ENCODE results near the gene HINT2. TPM values are rescaled to one million over a fixed set of nuclear protein-coding genes. Genes with fewer than 3 reads are reported as not detected.

The HINT2 gene
- total RNA-seq, 1 experiment from 2014 or later = 35.9 TPM

GRCh38 chr9:35783418-35783817 is 31.4 kb downstream of the HINT2 start:
- H3K27me3 Mint-ChIP-seq (ENCODE audit: low read depth) = no peaks in the 10 kb centered on the region
- no peak overlapping the region for H4K8ac ChIP-seq (replicated peaks; ENCODE audit: insufficient read length, low read depth, low read length)
- H3K36me3 Mint-ChIP-seq (ENCODE audit: insufficient read depth in 1 of 3, low read depth in 3 of 3) = peaks cover 7 to 29% (median 17%) of the 10 kb centered on the region in 3 experiments
- no peak overlapping the region for H3K4ac ChIP-seq (ENCODE audit: low read depth, low read length)
- H2AK5ac ChIP-seq (ENCODE audit: insufficient read length, low read length) = no peak overlapping the region
- no peaks in the 10 kb centered on the region for H3K27me3 ChIP-seq (ENCODE audit: insufficient read depth, low read length)
- H3K9me3 Mint-ChIP-seq = no peaks in the 10 kb centered on the region
- TF ChIP-seq CTCF (conservative IDR thresholded peaks at IDR 0.05) = no peak
- no peaks in the 10 kb centered on the region for H3K79me2 ChIP-seq (ENCODE audit: insufficient read depth, low read length)
- H4K20me1 ChIP-seq (ENCODE audit: control insufficient read depth, insufficient read depth, insufficient read length) = no peaks in the 10 kb centered on the region
- no peak overlapping the region for H3K9ac ChIP-seq (ENCODE audit: extremely low read depth, insufficient read length, low read length)
- DNase-seq = no peak
- no peak overlapping the region for H3K56ac ChIP-seq (ENCODE audit: insufficient read length, low read depth, low read length)
- no peak overlapping the region for H4K91ac ChIP-seq (ENCODE audit: insufficient read length, low read depth, low read length)
- H3K4me2 ChIP-seq (ENCODE audit: insufficient read depth, insufficient read length, low read length) = no peak overlapping the region
- H3K4me3 Mint-ChIP-seq = no peak overlapping the region
- H3K4me1 ChIP-seq (ENCODE audit: insufficient read depth, low read length) = no peaks in the 10 kb centered on the region
- no peak overlapping the region for H3K14ac ChIP-seq (ENCODE audit: insufficient read depth, low read length)
- H4K5ac ChIP-seq (ENCODE audit: insufficient read length, low read depth, low read length) = no peak overlapping the region
- H3K27ac Mint-ChIP-seq = no peak overlapping the region
- no peak overlapping the region for H2AFZ ChIP-seq (ENCODE audit: low read length)
- H2BK12ac ChIP-seq (ENCODE audit: insufficient read length, low read depth, low read length) = no peak overlapping the region
- no peaks in the 10 kb centered on the region for H3K23me2 ChIP-seq (ENCODE audit: insufficient read length, low read depth, low read length, poor library complexity, severe bottlenecking)
- H2BK20ac ChIP-seq (ENCODE audit: low read depth, low read length, poor library complexity, severe bottlenecking) = no peak overlapping the region
- no peaks in the 10 kb centered on the region for H3K4me1 Mint-ChIP-seq
- H3K27ac ChIP-seq (ENCODE audit: insufficient read length, low read depth, low read length) = no peak overlapping the region
- no peak overlapping the region for H3T11ph ChIP-seq (ENCODE audit: low read length)
- no peak overlapping the region for H2BK5ac ChIP-seq (ENCODE audit: insufficient read length, low read length)
- H3K79me1 ChIP-seq (ENCODE audit: insufficient read depth, low read depth, low read length, poor library complexity, severe bottlenecking) = no peaks in the 10 kb centered on the region
- no peaks in the 10 kb centered on the region for H3K9me3 ChIP-seq (ENCODE audit: control insufficient read depth, low read depth, low read length)
- no peak overlapping the region for H2BK120ac ChIP-seq (ENCODE audit: low read depth, low read length, poor library complexity, severe bottlenecking)
- no peak overlapping the region for H3K23ac ChIP-seq (ENCODE audit: insufficient read length, low read depth, low read length)
- H3K18ac ChIP-seq (ENCODE audit: insufficient read length, low read depth, low read length) = no peak overlapping the region
- no peak overlapping the region for H2BK15ac ChIP-seq (ENCODE audit: low read depth, low read length)

Measured in H9 (cell line).